HEK293 (cell line): ENCODE results near the gene RTBDN.

Experiments
- CTCF ChIA-PET: fragments of 350-600 bp; formaldehyde crosslinking; extraction: SDS; loops from one replicate; lab custom pipeline; 2021; ENCODE audit warnings: antibody characterized with exemption; lab: Yijun Ruan, JAX
- POLR2A ChIA-PET: fragments of 300-600 bp; formaldehyde crosslinking; extraction: SDS; loops from one replicate; lab custom pipeline; 2020; ENCODE audit warnings: antibody characterized with exemption, inconsistent platforms; lab: Yijun Ruan, JAX
- H3K27ac ChIP-seq: fragments of 200-500 bp; sonication (Bioruptor generic); 2 replicates; pipeline ENCODE4 v1.5.1; 2014; ENCODE audit warnings: low read depth, low read length, control low read depth, inconsistent platforms; ENCODE audit errors: extremely low read depth
- H3K36me3 ChIP-seq, 2 experiments: fragments of 200-500 bp in 1 of 2; sonication (Bioruptor generic) in 1 of 2; 1 replicate in 1 of 2; 2 replicates in 1 of 2; pipeline ENCODE4 v1.5.1; 2014 to 2017; ENCODE audit warnings: inconsistent platforms in 2 of 2, low read length in 2 of 2; ENCODE audit not compliant: control insufficient read depth in 2 of 2, insufficient read depth in 1 of 2
- H3K4me1 ChIP-seq: fragments of 200-500 bp; sonication (Bioruptor generic); 2 replicates; pipeline ENCODE4 v1.5.1; 2014; ENCODE audit warnings: mild to moderate bottlenecking, low read length, inconsistent platforms; ENCODE audit not compliant: control insufficient read depth, insufficient read depth
- H3K4me3 ChIP-seq: 2 replicates; pipeline ENCODE4 v1.5.1; 2011; ENCODE audit warnings: low read depth, mild to moderate bottlenecking, control low read depth, low read length, moderate library complexity
- H3K9me3 ChIP-seq: fragments of 200-500 bp; sonication (Bioruptor generic); 2 replicates; pipeline ENCODE4 v1.5.1; 2014; ENCODE audit warnings: low read depth, low read length, inconsistent platforms; ENCODE audit not compliant: control insufficient read depth, insufficient read depth
- BCL11B ChIP-seq: fragments of 450-650 bp; formaldehyde crosslinking; IDR thresholded peaks from 2 replicates; pipeline ENCODE4 v1.5.1; 2016; ENCODE audit warnings: low read depth, missing biosample characterization, missing genetic modification characterization
- EGR2 ChIP-seq: fragments of 450-650 bp; formaldehyde crosslinking; IDR thresholded peaks from 2 replicates; pipeline ENCODE4 v1.5.1; 2016; ENCODE audit warnings: low read depth, missing biosample characterization, missing genetic modification characterization
- GLIS2 ChIP-seq: fragments of 450-650 bp; formaldehyde crosslinking; IDR thresholded peaks from 2 replicates; pipeline ENCODE4 v1.5.1; 2016; ENCODE audit warnings: missing biosample characterization, missing genetic modification characterization
- IKZF3 ChIP-seq: fragments of 450-650 bp; IDR thresholded peaks from 2 replicates; pipeline ENCODE4 v1.5.0; 2018; ENCODE audit warnings: missing biosample characterization, mild to moderate bottlenecking, missing genetic modification characterization, moderate library complexity
- KLF1 ChIP-seq: fragments of 450-650 bp; formaldehyde crosslinking; IDR thresholded peaks from 2 replicates; pipeline ENCODE4 v1.5.1; 2016; ENCODE audit warnings: missing biosample characterization, missing genetic modification characterization
- KLF8 ChIP-seq: fragments of 450-650 bp; formaldehyde crosslinking; IDR thresholded peaks from 2 replicates; pipeline ENCODE4 v1.5.1; 2016; ENCODE audit warnings: missing biosample characterization, missing genetic modification characterization
- KLF9 ChIP-seq: fragments of 450-650 bp; formaldehyde crosslinking; IDR thresholded peaks from 2 replicates; pipeline ENCODE4 v1.5.1; 2016; ENCODE audit warnings: missing biosample characterization, missing genetic modification characterization, low read depth
- SP2 ChIP-seq: fragments of 450-650 bp; formaldehyde crosslinking; IDR thresholded peaks from 2 replicates; pipeline ENCODE4 v1.5.1; 2016; ENCODE audit warnings: missing biosample characterization, missing genetic modification characterization
- SP3 ChIP-seq: fragments of 450-650 bp; formaldehyde crosslinking; IDR thresholded peaks from 2 replicates; pipeline ENCODE4 v1.5.1; 2016; ENCODE audit warnings: missing biosample characterization, missing genetic modification characterization
- SP7 ChIP-seq: fragments of 450-650 bp; formaldehyde crosslinking; IDR thresholded peaks from 2 replicates; pipeline ENCODE4 v1.5.1; 2016; ENCODE audit warnings: missing biosample characterization, missing genetic modification characterization
- ZBTB17 ChIP-seq: fragments of 450-650 bp; formaldehyde crosslinking; IDR thresholded peaks from 2 replicates; pipeline ENCODE4 v1.5.1; 2016; ENCODE audit warnings: missing biosample characterization, missing genetic modification characterization
- ZBTB48 ChIP-seq: fragments of 450-650 bp; formaldehyde crosslinking; IDR thresholded peaks from 2 replicates; pipeline ENCODE4 v1.5.1; 2016; ENCODE audit warnings: missing biosample characterization, missing genetic modification characterization
- ZEB2 ChIP-seq: fragments of 450-650 bp; formaldehyde crosslinking; IDR thresholded peaks from 2 replicates; pipeline ENCODE4 v1.5.1; 2016; ENCODE audit warnings: missing biosample characterization, missing genetic modification characterization
- ZFHX2 ChIP-seq: fragments of 450-650 bp; formaldehyde crosslinking; conservative IDR thresholded peaks from 2 replicates; pipeline ENCODE4 v1.5.1; 2016; ENCODE audit warnings: missing biosample characterization, missing genetic modification characterization
- ZNF132 ChIP-seq: fragments of 450-650 bp; formaldehyde crosslinking; IDR thresholded peaks from 2 replicates; pipeline ENCODE4 v1.5.1; 2017; ENCODE audit warnings: missing biosample characterization, missing genetic modification characterization, borderline replicate concordance
- ZNF341 ChIP-seq: fragments of 450-650 bp; formaldehyde crosslinking; IDR thresholded peaks from 2 replicates; pipeline ENCODE4; 2016; ENCODE audit warnings: low read depth, missing biosample characterization, missing genetic modification characterization
- ZNF555 ChIP-seq: fragments of 450-650 bp; formaldehyde crosslinking; conservative IDR thresholded peaks from 2 replicates; pipeline ENCODE4 v1.5.1; 2017; ENCODE audit warnings: missing biosample characterization, mild to moderate bottlenecking, missing genetic modification characterization, inconsistent platforms
- ZNF600 ChIP-seq: fragments of 450-650 bp; formaldehyde crosslinking; IDR thresholded peaks from 2 replicates; pipeline ENCODE4 v1.5.1; 2016; ENCODE audit warnings: missing biosample characterization, missing genetic modification characterization
- ZNF610 ChIP-seq: fragments of 450-650 bp; formaldehyde crosslinking; IDR thresholded peaks from 2 replicates; pipeline ENCODE4 v1.5.1; 2016; ENCODE audit warnings: missing biosample characterization, missing genetic modification characterization, borderline replicate concordance
- ZNF707 ChIP-seq: fragments of 450-650 bp; formaldehyde crosslinking; IDR thresholded peaks from 2 replicates; pipeline ENCODE4 v1.5.1; 2016; ENCODE audit warnings: missing biosample characterization, missing genetic modification characterization
- ZNF830 ChIP-seq: fragments of 450-650 bp; IDR thresholded peaks from 2 replicates; pipeline ENCODE4 v1.5.0; 2018; ENCODE audit warnings: missing biosample characterization, missing genetic modification characterization, low read depth, mild to moderate bottlenecking, moderate library complexity
- ZSCAN16 ChIP-seq: fragments of 450-650 bp; formaldehyde crosslinking; IDR thresholded peaks from 2 replicates; pipeline ENCODE4 v1.5.1; 2016; ENCODE audit warnings: missing biosample characterization, missing genetic modification characterization
- TF ChIP-seq, protein P1 (sequence below): fragments of 450-650 bp; formaldehyde crosslinking; IDR thresholded peaks from 2 replicates; pipeline ENCODE4 v1.5.1; 2016; ENCODE audit warnings: missing biosample characterization, missing genetic modification characterization
- TF ChIP-seq, protein P2 (sequence below): fragments of 450-650 bp; IDR thresholded peaks from 2 replicates; pipeline ENCODE4 v1.5.1; 2018; ENCODE audit warnings: missing biosample characterization, mild to moderate bottlenecking, missing genetic modification characterization
- TF ChIP-seq, protein P3 (sequence below): fragments of 450-650 bp; formaldehyde crosslinking; IDR thresholded peaks from 2 replicates; pipeline ENCODE4 v1.5.1; 2016; ENCODE audit warnings: missing biosample characterization, missing genetic modification characterization

Gene RTBDN

DNA sequence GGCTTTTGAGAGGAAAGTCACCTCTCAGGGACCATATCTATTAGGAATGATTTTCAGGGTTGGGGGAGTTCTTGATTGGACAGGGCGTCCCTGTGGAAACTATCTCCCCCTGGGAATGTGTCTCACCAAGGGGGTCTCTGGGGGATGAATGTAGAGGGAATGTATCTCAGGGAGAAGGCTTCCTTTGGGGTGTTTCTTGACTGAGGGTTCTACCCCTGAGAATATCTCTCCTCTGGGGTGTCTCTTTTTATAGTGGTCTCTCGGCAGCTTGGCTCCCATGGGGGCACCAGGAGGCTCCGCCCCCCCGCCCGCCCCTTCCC, 1.0 kb downstream of the RTBDN start:
- Histone ChIP-seq H3K9me3 (no peaks in the 10 kb centered on the region), H3K36me3 (no peaks in the 10 kb centered on the region), H3K4me3 (no peak overlapping the region), H3K4me1 (0 out of 2 replicates have a peak, but pooled peaks cover 2% of the 10 kb centered on the region), H3K27ac (no peak overlapping the region)
- ChIA-PET POLR2A (interaction anchor here (1.4 kb wide), 1 partner anchor 48 kb away, joined by 3 read pairs; the partner anchor contains the start of gene DNASE2), CTCF (interaction anchor here (1.1 to 1.9 kb wide), 3 partner anchors 11 to 20 kb away, joined by 3 to 15 read pairs (median 3); no protein-coding TSS in a partner anchor)
- TF ChIP-seq IKZF3: peak; percentile 30; the same call in 1 of the 2 replicates
- TF ChIP-seq ZNF707: no peak

DNA sequence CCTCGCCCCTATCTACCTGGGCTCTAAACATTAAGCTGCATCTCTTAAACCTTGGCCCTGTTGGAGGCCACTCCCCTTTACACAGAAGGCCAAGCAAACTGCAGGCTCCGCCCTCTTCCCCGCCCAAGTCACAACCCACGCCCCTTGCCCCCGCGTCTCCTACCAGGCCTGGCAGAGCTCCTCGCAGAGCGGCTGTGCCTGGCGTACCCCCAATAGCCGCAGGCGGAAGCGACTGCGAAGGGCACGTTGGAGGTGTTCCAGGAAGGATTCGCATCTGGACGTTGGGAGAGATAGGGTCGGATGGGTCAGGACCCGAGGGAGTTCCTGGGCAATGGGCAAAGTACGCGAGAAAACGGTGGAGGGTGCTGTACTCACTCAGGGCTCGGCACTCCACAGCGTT, 5.9 kb downstream of the RTBDN start:
- peak; percentile 83 for TF ChIP-seq ZNF341
- TF ChIP-seq KLF1: peak; percentile 38; the same call in 1 of the 2 replicates
- TF ChIP-seq KLF8 (tag by site-specific recombination): 0 out of 2 replicates have a peak, but pooled peaks have one; percentile 23
- peak; percentile 79 for TF ChIP-seq ZNF600 (tag by site-specific recombination)
- peak; percentile 44 for TF ChIP-seq SP2 (tag by site-specific recombination)
- TF ChIP-seq, protein P1, sequence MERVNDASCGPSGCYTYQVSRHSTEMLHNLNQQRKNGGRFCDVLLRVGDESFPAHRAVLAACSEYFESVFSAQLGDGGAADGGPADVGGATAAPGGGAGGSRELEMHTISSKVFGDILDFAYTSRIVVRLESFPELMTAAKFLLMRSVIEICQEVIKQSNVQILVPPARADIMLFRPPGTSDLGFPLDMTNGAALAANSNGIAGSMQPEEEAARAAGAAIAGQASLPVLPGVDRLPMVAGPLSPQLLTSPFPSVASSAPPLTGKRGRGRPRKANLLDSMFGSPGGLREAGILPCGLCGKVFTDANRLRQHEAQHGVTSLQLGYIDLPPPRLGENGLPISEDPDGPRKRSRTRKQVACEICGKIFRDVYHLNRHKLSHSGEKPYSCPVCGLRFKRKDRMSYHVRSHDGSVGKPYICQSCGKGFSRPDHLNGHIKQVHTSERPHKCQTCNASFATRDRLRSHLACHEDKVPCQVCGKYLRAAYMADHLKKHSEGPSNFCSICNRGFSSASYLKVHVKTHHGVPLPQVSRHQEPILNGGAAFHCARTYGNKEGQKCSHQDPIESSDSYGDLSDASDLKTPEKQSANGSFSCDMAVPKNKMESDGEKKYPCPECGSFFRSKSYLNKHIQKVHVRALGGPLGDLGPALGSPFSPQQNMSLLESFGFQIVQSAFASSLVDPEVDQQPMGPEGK: peak; percentile 54
- TF ChIP-seq SP3 (tag by site-specific recombination): peak; percentile 73
- TF ChIP-seq, protein P2, sequence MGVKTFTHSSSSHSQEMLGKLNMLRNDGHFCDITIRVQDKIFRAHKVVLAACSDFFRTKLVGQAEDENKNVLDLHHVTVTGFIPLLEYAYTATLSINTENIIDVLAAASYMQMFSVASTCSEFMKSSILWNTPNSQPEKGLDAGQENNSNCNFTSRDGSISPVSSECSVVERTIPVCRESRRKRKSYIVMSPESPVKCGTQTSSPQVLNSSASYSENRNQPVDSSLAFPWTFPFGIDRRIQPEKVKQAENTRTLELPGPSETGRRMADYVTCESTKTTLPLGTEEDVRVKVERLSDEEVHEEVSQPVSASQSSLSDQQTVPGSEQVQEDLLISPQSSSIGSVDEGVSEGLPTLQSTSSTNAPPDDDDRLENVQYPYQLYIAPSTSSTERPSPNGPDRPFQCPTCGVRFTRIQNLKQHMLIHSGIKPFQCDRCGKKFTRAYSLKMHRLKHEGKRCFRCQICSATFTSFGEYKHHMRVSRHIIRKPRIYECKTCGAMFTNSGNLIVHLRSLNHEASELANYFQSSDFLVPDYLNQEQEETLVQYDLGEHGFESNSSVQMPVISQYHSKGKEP (tag by site-specific recombination): no peak
- peak; percentile 93 for TF ChIP-seq ZFHX2 (tag by site-specific recombination)
- TF ChIP-seq GLIS2 (tag by site-specific recombination): 0 out of 2 replicates have a peak, but pooled peaks have one; percentile 23
- TF ChIP-seq ZBTB17: peak; percentile 94
- TF ChIP-seq ZNF830 (tag by site-specific recombination): no peak
- 0 out of 2 replicates have a peak, but pooled peaks have one; percentile 31 for TF ChIP-seq SP7
- no peak for TF ChIP-seq ZBTB48 (tag by site-specific recombination)
- TF ChIP-seq ZNF132 (tag by site-specific recombination): no peak
- TF ChIP-seq ZNF555 (tag by site-specific recombination): no peak
- peak; percentile 18; the same call in 1 of the 2 replicates for TF ChIP-seq ZEB2
- peak; percentile 92 for TF ChIP-seq EGR2 (tag by site-specific recombination)
- TF ChIP-seq, protein P3, sequence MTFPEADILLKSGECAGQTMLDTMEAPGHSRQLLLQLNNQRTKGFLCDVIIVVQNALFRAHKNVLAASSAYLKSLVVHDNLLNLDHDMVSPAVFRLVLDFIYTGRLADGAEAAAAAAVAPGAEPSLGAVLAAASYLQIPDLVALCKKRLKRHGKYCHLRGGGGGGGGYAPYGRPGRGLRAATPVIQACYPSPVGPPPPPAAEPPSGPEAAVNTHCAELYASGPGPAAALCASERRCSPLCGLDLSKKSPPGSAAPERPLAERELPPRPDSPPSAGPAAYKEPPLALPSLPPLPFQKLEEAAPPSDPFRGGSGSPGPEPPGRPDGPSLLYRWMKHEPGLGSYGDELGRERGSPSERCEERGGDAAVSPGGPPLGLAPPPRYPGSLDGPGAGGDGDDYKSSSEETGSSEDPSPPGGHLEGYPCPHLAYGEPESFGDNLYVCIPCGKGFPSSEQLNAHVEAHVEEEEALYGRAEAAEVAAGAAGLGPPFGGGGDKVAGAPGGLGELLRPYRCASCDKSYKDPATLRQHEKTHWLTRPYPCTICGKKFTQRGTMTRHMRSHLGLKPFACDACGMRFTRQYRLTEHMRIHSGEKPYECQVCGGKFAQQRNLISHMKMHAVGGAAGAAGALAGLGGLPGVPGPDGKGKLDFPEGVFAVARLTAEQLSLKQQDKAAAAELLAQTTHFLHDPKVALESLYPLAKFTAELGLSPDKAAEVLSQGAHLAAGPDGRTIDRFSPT (tag by site-specific recombination): peak; percentile 60
- TF ChIP-seq BCL11B: no peak
- TF ChIP-seq KLF9 (tag by site-specific recombination): peak; percentile 68; the same call in 1 of the 2 replicates
- TF ChIP-seq ZSCAN16 (tag by site-specific recombination): no peak
- TF ChIP-seq ZNF610 (tag by site-specific recombination): peak; percentile 33; the same call in 1 of the 2 replicates
- ChIA-PET CTCF (interaction anchor here (0.6 to 1.7 kb wide), 5 partner anchors 19 to 1369 kb away, joined by 3 to 7 read pairs (median 4); no protein-coding TSS in a partner anchor), POLR2A (interaction anchor here (0.6 kb wide), 1 partner anchor 982 kb away, joined by 6 read pairs; no protein-coding TSS in a partner anchor)
- H3K27ac ChIP-seq: no peak overlapping the region
- no peaks in the 10 kb centered on the region for H3K36me3 ChIP-seq
- H3K4me3 ChIP-seq: no peak overlapping the region
- H3K4me1 ChIP-seq: 0 out of 2 replicates have a peak, but pooled peaks cover 2% of the 10 kb centered on the region
- no peaks in the 10 kb centered on the region for H3K9me3 ChIP-seq
